ENCODE results near the gene SLC22A23.

DNA sequence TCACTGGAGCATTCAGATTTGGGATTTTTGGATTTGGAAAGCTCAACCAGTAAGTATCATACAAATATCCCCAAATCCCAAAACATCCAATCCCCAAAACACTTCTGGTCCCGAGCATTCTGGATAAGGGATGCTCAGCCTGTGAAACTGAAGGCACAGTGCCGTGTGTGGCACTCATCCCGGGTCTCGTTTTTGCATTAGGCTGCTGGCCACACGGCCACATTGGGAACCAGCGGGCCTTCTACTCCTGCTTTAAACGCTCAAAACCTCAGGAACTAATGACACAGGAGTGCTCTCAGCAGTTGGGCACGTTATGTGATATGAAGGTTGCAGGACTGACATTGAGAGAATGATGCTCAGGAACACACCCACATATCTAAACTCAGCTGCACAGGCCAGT, 162.5 kb downstream of the SLC22A23 start:
- TF ChIP-seq, protein P1, sequence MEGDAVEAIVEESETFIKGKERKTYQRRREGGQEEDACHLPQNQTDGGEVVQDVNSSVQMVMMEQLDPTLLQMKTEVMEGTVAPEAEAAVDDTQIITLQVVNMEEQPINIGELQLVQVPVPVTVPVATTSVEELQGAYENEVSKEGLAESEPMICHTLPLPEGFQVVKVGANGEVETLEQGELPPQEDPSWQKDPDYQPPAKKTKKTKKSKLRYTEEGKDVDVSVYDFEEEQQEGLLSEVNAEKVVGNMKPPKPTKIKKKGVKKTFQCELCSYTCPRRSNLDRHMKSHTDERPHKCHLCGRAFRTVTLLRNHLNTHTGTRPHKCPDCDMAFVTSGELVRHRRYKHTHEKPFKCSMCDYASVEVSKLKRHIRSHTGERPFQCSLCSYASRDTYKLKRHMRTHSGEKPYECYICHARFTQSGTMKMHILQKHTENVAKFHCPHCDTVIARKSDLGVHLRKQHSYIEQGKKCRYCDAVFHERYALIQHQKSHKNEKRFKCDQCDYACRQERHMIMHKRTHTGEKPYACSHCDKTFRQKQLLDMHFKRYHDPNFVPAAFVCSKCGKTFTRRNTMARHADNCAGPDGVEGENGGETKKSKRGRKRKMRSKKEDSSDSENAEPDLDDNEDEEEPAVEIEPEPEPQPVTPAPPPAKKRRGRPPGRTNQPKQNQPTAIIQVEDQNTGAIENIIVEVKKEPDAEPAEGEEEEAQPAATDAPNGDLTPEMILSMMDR (IDR thresholded peaks at IDR 0.05; ENCODE audit: low read depth, low read length) = no peak
- TF ChIP-seq EZH2phosphoT487 (IDR thresholded peaks at IDR 0.05; ENCODE audit: low read depth) = no peak

Data from OCI-LY3 (cell line).